ENCODE measurements around the gene MED8. TPM values are rescaled to one million over a fixed set of nuclear protein-coding genes. Genes with fewer than 3 reads are reported as not detected.
"Not testable (repeated sequence)": the region's sequence is repeated elsewhere in the genome, so short reads cannot be mapped to it uniquely, and the experiment has no call there.

The MED8 gene
- total RNA-seq, 1 donor from 2014 or later = 18.0 TPM

DNA sequence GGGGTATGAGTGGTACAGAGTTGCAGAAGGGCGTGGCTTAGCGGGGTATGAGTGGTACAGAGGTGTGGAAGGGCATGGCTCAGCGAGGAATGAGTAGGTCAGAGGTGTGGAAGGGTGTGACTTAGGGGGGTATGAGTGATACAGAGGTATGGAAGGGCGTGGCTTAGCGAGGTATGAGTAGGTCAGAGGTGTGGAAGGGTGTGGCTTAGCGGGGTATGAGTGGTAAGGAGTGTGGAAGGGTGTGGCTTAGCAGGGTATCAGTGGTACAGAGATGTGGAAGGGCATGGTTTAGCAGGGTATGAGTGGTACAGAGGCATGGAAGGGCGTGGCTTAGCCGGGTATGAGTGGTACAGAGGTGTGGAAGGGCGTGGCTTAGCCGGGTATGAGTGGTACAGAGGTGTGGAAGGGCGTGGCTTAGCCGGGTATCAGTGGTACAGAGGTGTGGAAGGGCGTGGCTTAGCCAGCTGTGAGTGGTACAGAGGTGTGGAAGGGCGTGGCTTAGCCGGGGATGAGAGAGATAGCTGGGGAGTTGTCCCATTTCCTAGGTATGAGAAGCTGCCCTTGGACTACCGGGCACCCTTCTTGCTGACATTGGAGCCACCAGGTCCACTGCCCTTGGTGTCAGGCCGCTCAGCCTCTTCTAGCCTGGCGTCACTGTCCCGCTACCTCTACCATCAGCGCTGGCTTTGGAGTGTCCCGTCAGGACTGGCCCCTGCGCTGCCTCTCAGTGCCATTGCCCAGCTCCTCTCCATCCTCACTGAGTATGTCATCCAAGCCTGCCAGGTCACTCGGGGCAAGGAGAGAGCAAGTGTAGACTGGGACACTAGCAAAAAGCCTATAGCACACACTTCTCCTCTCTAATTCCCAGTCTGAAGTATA lies 34.3 kb upstream of the MED8 start:
- intact Hi-C loops (cut with DNase I) = no loop called here
- DNase-seq (ENCODE audit: missing footprints) (no peak), ATAC-seq (no peak)

DNA sequence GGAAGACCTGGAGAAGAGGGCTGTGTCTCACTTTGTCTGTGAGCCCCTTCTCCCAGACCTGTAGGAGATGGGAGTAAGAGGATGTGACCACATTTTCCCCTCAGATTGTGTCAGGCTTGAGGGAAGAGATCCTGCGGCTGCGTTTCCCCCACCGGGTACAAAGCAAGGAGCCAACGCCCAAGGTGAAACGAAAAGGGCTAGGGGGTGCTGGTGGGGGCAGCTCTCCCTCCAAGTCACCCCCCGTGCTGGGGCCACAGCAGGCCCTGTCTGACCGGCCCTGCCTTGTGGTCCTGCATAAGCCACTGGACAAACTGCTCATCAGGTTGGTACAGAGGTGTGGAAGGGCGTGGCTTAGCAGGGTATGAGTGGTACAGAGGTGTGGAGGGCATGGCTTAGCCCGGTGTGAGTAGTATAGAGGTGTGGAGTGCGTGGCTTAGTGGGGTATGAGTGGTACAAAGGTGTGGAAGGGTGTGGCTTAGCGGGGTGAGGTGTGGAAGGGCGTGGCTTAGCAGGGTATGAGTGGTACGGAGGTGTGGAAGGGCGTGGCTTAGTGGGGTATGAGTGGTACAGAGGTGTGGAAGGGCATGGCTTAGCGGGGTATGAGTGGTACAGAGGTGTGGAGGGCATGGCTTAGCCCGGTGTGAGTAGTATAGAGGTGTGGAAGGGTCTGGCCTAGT lies 33.5 kb upstream of the MED8 start:
- intact Hi-C loops (cut with DNase I) = no loop called here
- ATAC-seq (no peak), DNase-seq (ENCODE audit: missing footprints) (no peak)

DNA sequence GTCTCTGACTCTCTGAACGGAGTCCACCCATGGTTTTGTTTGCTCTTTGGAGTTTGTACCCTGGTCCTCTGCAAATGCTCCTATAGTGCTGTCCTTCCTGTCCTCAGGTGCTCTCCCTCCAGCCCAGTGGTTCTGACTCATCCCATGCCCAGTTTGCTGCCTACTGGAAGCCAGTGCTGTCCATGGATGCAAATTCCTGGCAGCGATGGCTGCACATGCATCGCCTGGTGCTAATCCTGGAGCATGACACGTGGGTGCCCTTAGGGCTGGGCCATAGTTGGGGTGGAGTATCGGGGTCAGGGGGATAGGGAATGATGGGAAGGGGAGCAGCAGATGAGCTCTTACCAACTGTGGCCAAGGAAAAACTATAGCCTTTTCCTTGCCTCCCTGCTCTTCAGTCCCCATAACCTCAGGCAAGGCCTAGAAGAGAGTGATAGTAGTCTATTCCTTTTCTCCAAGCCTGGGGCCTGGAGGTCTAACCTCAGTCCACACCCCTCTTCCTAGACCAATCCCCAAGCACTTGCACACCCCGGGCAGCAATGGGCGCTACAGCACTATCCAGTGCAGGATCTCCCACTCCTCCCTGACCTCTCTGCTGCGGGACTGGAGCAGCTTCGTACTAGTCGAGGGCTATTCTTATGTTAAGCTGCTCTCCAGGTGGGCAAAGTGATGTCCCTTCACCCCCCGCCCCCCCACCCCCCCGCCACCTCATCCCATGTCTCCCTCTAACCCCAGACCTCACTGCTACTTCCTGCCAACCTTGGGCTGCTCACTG lies 32.6 kb upstream of the MED8 start:
- ATAC-seq (no peak), DNase-seq (ENCODE audit: missing footprints) (no peak)
- intact Hi-C loops (cut with DNase I) = no loop called here

DNA sequence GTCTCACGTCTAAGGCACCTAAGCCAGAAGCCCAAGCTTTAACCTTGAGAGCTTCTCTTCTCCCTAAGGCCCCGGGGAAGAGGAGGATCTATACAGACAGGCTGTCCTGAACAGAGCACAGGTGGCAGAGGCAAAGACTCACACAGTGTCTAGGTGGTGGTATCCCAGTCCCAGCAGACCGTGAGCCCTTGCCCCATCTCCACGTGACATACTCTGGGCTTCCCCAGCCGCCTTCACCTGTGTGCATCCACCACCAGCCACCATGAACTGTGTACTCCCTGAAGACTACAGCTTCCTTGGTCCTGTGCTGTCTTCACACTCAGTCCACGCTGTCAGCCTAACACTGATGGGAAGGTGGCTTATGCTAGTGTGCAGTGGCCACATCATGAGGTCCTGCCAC lies 31.8 kb upstream of the MED8 start:
- intact Hi-C loops (cut with DNase I) = no loop called here
- no peak for DNase-seq (ENCODE audit: missing footprints)
- no peak for ATAC-seq

DNA sequence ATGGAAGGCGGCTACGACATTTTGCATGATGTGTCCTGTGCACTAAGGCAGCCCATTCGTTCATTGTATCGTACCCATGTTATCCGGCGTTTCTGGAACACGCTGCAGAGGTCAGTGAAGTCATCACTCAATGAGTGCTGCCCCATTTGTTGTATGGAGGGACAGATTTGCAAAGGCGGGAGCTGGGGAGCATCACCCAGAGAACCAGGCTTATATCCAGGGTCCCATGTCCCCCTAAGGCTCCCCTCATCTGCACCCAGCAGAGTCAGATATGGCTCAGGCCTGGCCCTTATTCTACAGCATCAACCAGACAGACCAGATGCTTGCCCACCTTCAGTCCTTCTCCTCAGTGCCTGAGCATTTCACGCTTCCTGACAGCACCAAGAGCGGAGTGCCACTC lies 31.3 kb upstream of the MED8 start:
- no peak for DNase-seq (ENCODE audit: missing footprints)
- ATAC-seq = no peak
- intact Hi-C loops (cut with DNase I) = no loop called here

DNA sequence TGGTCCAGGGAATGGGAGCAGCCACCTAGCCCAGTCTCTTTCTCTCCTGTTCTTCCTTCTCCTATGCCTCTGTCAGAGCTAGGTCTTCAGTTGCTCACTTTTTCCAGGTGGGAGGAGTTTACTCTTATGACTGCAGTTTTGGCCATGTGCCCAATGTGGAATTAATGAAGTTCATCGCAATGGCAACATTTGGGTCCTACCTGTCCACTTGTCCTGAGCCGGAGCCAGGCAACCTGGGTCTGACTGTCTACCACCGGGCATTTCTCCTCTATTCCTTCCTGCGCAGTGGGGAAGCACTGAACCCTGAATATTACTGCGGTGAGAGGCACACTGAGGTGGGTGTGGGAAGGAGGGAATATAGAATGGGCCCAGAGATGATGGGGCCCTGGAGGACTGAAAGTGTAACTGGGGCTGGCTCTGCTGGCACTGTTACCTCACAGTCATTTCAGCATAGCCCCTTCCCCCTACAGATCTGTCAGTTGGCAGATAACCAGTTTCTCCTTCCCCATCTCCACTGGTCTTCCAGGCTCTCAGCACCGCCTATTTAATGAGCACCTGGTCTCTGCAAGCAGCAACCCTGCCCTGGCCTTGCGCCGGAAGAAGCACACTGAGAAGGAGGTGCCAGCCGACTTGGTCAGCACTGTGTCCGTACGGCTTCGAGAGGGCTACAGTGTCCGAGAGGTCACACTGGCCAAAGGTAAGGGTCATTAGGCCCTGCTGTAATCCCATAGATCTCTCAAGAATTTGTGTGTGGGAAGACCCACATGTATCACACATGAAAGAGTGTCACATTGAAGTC lies 30.2 kb upstream of the MED8 start:
- DNase-seq (ENCODE audit: missing footprints) = no peak
- no peak for ATAC-seq
- intact Hi-C loops (cut with DNase I) = no loop called here

DNA sequence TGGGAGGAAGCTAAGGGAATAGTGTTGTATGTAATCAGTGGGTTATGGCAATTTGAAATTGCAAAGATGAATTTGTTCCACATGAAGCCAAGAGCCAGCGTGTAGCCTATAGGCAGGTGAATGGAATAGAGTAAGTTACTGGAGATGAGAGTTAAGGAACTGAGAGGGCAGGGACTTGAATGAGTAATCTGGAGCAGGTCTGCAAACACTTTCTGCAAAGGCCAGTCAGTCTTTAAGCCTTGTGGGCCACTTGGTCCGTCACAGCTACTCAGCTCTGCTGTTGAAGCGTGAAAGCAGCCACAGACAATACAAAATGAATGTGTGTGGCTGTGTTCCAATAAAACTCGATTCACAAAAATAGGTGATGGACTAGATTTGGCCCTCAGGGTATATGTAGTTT lies 29.3 kb upstream of the MED8 start:
- DNase-seq (ENCODE audit: missing footprints) (no peak), ATAC-seq (no peak)
- intact Hi-C loops (cut with DNase I) = no loop called here

DNA sequence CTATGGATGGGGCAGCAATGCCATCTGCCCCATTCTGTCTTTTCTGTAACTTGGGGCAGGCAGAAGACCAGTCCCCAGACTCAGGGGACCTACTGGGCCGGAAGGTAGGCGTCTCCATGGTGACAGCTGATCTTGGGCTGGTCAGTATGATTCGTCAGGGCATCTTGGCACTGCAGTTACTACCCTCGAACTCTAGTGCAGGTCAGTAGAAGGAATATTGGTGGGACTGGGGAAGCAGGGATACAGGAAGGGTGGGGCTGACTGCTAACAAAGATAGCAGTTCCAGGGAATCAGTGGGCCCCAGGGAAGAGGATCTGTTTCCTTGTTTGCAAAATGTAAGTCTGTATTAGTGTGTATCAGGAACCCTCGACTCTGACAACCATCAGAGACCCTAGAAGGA lies 26.3 kb upstream of the MED8 start:
- intact Hi-C loops (cut with DNase I) = no loop called here
- DNase-seq (ENCODE audit: missing footprints) (no peak), ATAC-seq (no peak)

DNA sequence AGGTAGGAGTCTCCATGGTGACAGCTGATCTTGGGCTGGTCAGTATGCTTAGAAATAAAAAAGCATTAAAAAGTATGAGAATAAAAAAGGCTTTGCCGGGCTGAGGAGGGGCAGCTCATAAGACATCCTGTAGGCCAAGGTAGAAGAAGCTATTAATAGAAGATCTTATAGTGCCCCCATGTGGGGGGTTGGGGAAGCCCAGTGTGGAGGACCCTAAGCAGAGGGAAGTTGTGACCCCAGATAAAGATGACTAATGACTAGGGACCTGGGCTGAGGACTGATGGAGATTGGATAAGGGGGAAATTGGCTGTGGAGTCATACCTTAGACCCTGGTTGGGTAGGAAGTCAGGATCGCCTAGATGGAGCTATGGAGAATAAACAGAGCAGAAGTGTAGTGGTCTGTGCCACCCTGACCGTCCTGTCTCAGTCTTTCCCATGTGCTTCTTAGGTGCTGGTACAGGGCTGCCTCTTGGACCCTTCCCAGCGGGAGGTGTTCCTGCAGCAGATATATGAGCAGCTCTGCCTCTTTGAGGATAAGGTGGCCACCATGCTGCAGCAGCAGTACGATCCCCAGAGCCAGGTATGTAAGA lies 25.1 kb upstream of the MED8 start:
- peak; percentile 76 for ATAC-seq
- DNase-seq (ENCODE audit: missing footprints) = no peak

DNA sequence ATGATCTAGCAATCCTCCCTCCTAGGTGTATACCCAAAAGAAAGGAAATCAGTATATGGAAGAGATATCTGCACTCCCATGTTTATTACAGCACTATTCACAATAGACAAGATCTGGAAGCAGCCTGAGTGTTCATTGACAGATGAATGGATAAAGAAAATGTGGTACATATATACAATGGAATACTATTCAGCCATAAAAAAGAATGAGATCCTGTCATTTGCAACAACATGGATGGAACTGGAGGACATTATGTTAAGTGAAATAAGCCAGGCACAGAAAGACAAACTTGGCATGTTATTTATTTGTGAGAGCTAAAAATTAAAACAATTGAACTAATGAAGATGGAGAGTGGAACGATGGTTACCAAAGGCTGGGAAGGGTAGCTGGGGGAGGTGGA lies 23.8 kb upstream of the MED8 start:
- intact Hi-C loops (cut with DNase I); DNase-seq (ENCODE audit: missing footprints): not testable (repeated sequence)

More for the DNA sequence above, 25.1 kb upstream of the MED8 start:
- intact Hi-C loops (cut with DNase I) = loop anchor here (1.0 kb wide), 1 partner anchor 187 kb away; no protein-coding TSS in a partner anchor

DNA sequence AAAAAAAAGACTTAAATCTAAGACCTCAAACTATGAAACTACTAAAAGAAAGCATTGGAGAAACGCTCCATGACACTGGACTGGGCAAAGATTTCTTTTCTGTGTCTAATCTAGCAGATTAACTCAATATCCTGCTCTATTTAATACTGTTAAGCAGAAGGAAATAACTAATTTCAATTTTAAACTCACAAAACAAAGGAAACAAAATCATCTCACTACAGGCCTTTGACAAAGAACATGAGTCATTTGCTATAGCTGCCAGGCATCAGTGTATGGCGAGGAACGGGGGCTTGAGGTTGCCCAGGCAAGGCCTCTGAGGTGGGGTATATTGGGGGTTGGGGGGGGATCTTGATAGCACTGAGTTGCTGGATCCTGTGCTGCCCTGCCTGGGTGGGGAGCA lies 21.0 kb upstream of the MED8 start:
- no peak for DNase-seq (ENCODE audit: missing footprints)
- no peak for ATAC-seq
- intact Hi-C loops (cut with DNase I) = no loop called here

More for the DNA sequence above, 23.8 kb upstream of the MED8 start:
- not testable (repeated sequence) for ATAC-seq

DNA sequence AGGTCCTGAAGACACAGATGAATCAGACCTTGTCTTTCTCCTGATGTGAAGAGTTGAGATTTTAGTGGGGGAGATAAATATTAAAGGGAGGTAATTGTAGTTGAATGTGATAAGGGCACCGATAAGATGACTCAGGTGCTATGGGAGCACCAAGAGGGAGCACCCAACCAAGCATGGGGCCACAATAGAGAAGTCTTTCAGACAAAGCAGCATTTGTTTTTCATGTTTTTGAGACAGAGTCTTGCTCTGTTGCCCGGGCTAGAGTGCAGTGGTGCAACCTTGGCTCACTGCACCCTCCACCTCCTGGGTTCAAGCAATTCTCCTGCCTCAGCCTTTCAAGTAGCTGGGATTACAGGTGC lies 16.3 kb upstream of the MED8 start:
- DNase-seq (ENCODE audit: missing footprints) (no peak), ATAC-seq (no peak)
- intact Hi-C loops (cut with DNase I) = no loop called here

DNA sequence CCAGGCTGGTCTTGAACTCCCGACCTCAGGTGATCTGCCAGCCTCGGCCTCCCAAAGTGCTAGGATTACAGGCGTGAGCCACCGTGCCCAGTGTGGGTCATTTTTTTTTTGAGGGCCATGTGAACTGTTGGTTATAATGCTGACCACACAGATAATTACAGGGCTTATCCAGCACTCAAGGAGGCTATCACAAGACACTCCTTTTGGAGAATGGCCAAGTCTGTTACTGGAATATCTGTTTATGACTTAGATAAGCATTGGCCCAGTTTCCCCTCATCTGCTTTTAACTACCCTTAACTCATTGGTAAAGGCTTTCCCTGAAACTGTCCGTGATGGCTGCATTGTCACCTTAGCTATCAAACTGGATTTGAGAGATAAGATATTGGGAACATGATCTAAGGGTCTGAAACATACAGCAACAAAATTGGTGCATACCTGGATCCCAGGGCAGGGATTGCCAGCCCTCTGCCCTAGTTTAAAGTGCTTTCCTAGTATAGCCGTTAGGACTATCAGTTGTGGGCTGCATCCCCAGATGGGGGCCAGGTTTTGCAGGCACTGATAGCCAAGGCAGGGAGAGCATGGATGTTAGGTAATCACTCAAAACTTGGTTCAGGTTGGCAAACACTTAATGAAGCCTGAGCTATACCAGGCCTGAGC lies 15.7 kb upstream of the MED8 start:
- intact Hi-C loops (cut with DNase I) = no loop called here
- no peak for DNase-seq (ENCODE audit: missing footprints)
- ATAC-seq = no peak

DNA sequence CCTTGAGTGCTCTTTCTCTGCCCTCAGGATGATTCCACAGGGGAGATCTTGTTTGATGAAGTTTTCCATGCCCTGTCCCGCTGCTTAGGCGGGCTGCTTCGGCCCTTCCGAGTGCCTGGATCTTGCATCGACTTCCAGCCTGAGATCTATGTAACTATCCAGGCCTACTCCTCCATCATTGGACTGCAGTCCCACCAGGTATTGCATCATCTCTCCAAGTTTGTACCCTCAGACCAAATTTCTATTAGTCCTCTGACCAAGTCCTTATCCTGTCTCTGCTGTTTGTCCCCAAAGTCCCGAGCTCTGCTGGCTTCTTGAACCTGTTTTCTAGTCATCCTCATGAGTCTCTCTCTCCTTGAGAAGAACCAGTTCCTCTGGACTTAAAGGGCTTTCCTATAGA lies 14.8 kb upstream of the MED8 start:
- DNase-seq (ENCODE audit: missing footprints) (no peak), ATAC-seq (no peak)
- intact Hi-C loops (cut with DNase I) = no loop called here

DNA sequence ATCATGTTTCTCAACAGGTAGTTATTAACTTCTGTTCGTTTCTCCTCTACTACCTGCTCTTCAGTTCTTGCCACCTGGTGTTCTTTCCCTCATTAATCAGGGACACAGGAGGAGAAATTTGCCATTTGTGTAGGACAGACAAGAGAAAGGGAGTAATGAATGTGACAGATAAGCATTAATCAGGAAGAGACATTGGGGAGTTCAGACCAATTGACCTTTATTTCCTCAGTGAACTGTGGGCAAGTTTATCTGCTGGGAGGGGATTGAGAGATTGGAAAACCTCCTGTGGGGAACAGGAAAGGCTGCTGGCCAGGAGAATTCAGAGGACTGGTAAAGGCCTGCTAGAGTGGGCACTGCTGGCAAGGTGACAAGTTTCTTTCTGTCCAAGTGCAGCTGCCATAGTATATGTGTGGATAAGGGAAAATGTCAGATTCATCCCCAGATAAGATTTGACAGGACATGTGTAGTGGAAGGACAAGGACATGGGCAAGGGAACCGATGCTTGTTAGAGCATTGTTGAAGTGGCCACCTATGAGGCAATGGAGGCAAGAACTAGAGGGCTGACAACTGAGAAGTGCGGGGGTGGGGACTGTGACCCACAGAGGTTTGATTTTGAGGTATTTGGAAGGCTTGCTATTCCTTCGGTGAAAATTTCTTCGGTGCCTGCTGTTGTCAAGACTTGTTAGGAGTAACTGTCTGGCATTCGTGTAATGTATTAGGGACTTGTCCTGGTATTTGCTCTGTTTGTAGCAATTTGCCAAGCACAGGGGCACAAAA lies 12.7 kb upstream of the MED8 start:
- intact Hi-C loops (cut with DNase I) = no loop called here
- ATAC-seq (no peak), DNase-seq (ENCODE audit: missing footprints) (no peak)

DNA sequence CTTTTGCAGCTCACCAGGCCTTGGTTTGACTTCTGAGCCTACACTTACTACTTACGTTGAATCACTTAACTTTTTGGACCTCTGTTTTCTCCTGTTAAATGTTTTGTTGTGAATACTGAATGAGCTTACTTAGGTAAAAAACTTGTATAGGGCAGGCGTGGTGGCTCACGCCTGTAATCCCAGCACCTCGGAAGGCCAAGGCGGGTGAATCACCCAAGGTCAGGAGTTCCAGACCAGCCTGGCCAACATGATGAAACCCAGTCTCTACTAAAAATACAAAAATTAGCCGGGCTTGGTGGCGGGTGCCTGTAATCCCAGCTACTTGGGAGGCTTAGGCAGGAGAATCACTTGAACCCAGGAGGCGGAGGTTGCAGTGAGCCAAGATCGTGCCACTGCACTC lies 10.8 kb upstream of the MED8 start:
- DNase-seq (ENCODE audit: missing footprints); ATAC-seq; intact Hi-C loops (cut with DNase I): not testable (repeated sequence)

DNA sequence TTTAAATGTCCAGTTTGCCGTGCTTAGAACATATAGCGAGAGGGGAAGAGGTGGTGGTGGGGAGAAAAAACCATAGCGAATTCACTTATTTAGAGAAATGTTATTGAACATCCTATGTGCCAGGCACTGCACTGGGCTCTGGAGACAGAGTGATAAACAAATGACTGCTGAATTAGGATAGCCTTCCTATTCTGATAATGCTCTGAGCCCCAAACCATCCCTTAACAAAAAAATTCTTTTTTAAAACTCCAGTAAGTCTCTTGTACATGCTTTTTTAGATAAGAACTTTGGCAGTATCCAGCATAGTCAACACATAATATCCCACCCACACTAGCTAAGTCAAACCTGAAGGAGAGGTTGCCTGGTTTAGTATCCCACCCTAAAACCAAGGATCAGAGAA lies 8.6 kb upstream of the MED8 start:
- intact Hi-C loops (cut with DNase I) = no loop called here
- ATAC-seq = no peak
- DNase-seq (ENCODE audit: missing footprints) = no peak
